ENCODE data around the gene GGCT. TPM values are rescaled to one million over a fixed set of nuclear protein-coding genes. Genes with fewer than 3 reads are reported as not detected.

GGCT gene
- total and polyA plus RNA-seq, 9 donors, result 17.9 to 36.1 (median 25.7) TPM

GRCh38 chr7:30474485-30474884, 30.1 kb downstream of the GGCT start:
- Histone ChIP-seq H3K27ac (peak overlapping the region in 1 of 2 donors; percentile 81), H3K9me3 (no peaks in the 10 kb centered on the region), H3K4me3 (no peak overlapping the region), H3K27me3 (no peaks in the 10 kb centered on the region), H3K4me1 (ENCODE audit: insufficient read depth) (peaks cover 47% of the 10 kb centered on the region), H3K36me3 (no peaks in the 10 kb centered on the region)
- peak in 2 of 5 donors; percentile 26 to 29 for DNase-seq
- TF ChIP-seq EP300 (IDR thresholded peaks at IDR 0.05) (no peak), POLR2A (IDR thresholded peaks at IDR 0.05) (no peak), CTCF (IDR thresholded peaks at IDR 0.05) (no peak)
- WGBS, 3 donors, result 86 to 87% (median 86%) methylated on average over 10 of the region's 10 CpGs
- intact Hi-C loops (cut with DNase I), result no loop called here

GRCh38 chr7:30473903-30474302, 30.7 kb downstream of the GGCT start:
- H3K27ac ChIP-seq, result peak overlapping the region in 1 of 2 donors; percentile 81
- H3K27me3 ChIP-seq, result no peaks in the 10 kb centered on the region
- H3K4me3 ChIP-seq, result no peak overlapping the region
- intact Hi-C loops (cut with DNase I), result no loop called here
- H3K4me1 ChIP-seq (ENCODE audit: insufficient read depth), result peaks cover 50% of the 10 kb centered on the region
- TF ChIP-seq POLR2A (IDR thresholded peaks at IDR 0.05), result no peak
- no peak for DNase-seq
- WGBS, 3 donors, result 57 to 76% (median 72%) methylated on average over 1 of the region's 1 CpG
- H3K36me3 ChIP-seq, result no peaks in the 10 kb centered on the region
- no peaks in the 10 kb centered on the region for H3K9me3 ChIP-seq

- no peaks in the 10 kb centered on the region for H3K9me3 ChIP-seq
- WGBS, 3 donors, result 35 to 54% (median 39%) methylated on average over 4 of the region's 4 CpGs
- intact Hi-C loops (cut with DNase I), result no loop called here
- no peak for TF ChIP-seq CTCF (IDR thresholded peaks at IDR 0.05)
- TF ChIP-seq POLR2A (IDR thresholded peaks at IDR 0.05), result no peak
- TF ChIP-seq EP300 (IDR thresholded peaks at IDR 0.05), result no peak
- H3K36me3 ChIP-seq, result no peaks in the 10 kb centered on the region
- DNase-seq, result no peak
- peaks cover 52% of the 10 kb centered on the region for H3K4me1 ChIP-seq (ENCODE audit: insufficient read depth)
- no peak overlapping the region for H3K4me3 ChIP-seq
- H3K27me3 ChIP-seq, result no peaks in the 10 kb centered on the region
- H3K27ac ChIP-seq, result peak overlapping the region; percentile 11 to 81
Observed at GRCh38 chr7:30472784-30473775, 31.5 kb downstream of the GGCT start.

GRCh38 chr7:30472081-30472783, 32.4 kb downstream of the GGCT start:
- no peak for DNase-seq
- WGBS, 3 donors, result 74 to 85% (median 81%) methylated on average over 4 of the region's 4 CpGs
- Histone ChIP-seq H3K27me3 (no peaks in the 10 kb centered on the region), H3K27ac (peak overlapping the region; percentile 11 to 81), H3K36me3 (no peaks in the 10 kb centered on the region), H3K4me1 (ENCODE audit: insufficient read depth) (peaks cover 48% of the 10 kb centered on the region), H3K9me3 (no peaks in the 10 kb centered on the region), H3K4me3 (no peak overlapping the region)
- intact Hi-C loops (cut with DNase I), result no loop called here
- TF ChIP-seq CTCF (IDR thresholded peaks at IDR 0.05) (no peak), POLR2A (IDR thresholded peaks at IDR 0.05) (no peak), EP300 (IDR thresholded peaks at IDR 0.05) (no peak)
